HepG2 (cell line): Measurements from ENCODE around the gene ABCB9. TPM values are rescaled to one million over a fixed set of nuclear protein-coding genes. Genes with fewer than 3 reads are reported as not detected.
"Not testable (repeated sequence)": the region's sequence is repeated elsewhere in the genome, so short reads cannot be mapped to it uniquely, and the experiment has no call there.

Source experiments
- ATAC-seq: fragments of 200-7000 bp; cut with Tn5 transposase; 3 replicates; pipeline ENCODE4 v1.9.1; 2020; ENCODE audit warnings: mild to moderate bottlenecking, moderate library complexity
- BruUV-seq: library from RNA; stranded (reverse); fragments of 400-500 nt; replicated peaks from 2 replicates; lab custom pipeline; 2021; lab: Mats Ljungman, UMichigan
- CTCF ChIA-PET: fragments of 300-600 bp; formaldehyde crosslinking; extraction: SDS; loops from one replicate; lab custom pipeline; 2021; ENCODE audit warnings: low total read pairs, inconsistent platforms, low intra/inter-chr PET ratio; lab: Yijun Ruan, JAX
- POLR2A ChIA-PET: fragments of 350-600 bp; sonication (Branson Sonifier 250); formaldehyde crosslinking; loops from one replicate; lab custom pipeline; 2020; ENCODE audit warnings: antibody characterized with exemption, inconsistent platforms; lab: Yijun Ruan, JAX
- DNase-seq: peaks from one replicate; pipeline ENCODE4 v3.0.0-alpha.2; 2015; ENCODE audit warnings: low spot score
- FAIRE-seq: peaks from 3 replicates; lab custom pipeline; 2011; peaks lifted over from hg19 to GRCh38; lab: Jason Lieb, UNC
- H2AFZ ChIP-seq: one replicate; pipeline ENCODE4 v1.6.1; 2011; ENCODE audit warnings: low read length, inconsistent platforms
- H3K27ac ChIP-seq: fragments of 300-600 bp; 3 replicates; pipeline ENCODE4 v1.8.0; 2011; ENCODE audit warnings: mixed run types, mild to moderate bottlenecking, mixed read lengths, low read length, inconsistent platforms; ENCODE audit not compliant: insufficient read depth; ENCODE audit errors: extremely low read length
- H3K27me3 ChIP-seq, 2 experiments: fragments of 200-600 bp in 1 of 2; 2 replicates in 1 of 2; 3 replicates in 1 of 2; pipeline versions ENCODE4 v1.6.0 to v1.8.0; 2011; ENCODE audit warnings: low read length in 2 of 2, mild to moderate bottlenecking in 2 of 2, moderate library complexity in 2 of 2, inconsistent platforms in 1 of 2; ENCODE audit not compliant: insufficient read depth in 2 of 2, control insufficient read depth in 1 of 2
- H3K36me3 ChIP-seq, 2 experiments: fragments of 200-600 bp in 1 of 2; replicated peaks in 1 of 2; 2 replicates in 1 of 2; 3 replicates in 1 of 2; pipeline versions ENCODE4 v1.5.1 to v1.8.0; 2011; ENCODE audit warnings: low read length in 2 of 2, inconsistent platforms in 1 of 2; ENCODE audit not compliant: insufficient read depth in 2 of 2, control insufficient read depth in 1 of 2
- H3K4me1 ChIP-seq: 2 replicates; pipeline ENCODE4 v1.5.1; 2012; ENCODE audit warnings: low read length, inconsistent platforms; ENCODE audit not compliant: insufficient read depth
- H3K4me2 ChIP-seq: 2 replicates; pipeline ENCODE4 v1.6.0; 2011; ENCODE audit warnings: low read depth, low read length, inconsistent platforms
- H3K4me3 ChIP-seq, 3 experiments: fragments of 200-600 bp in 1 of 3; sonication (generic), shearing (Covaris generic) in 1 of 3; replicated peaks in 1 of 3; 2 replicates each; pipeline ENCODE4 v1.5.1; 2011 to 2016; ENCODE audit warnings: low read length in 3 of 3, inconsistent platforms in 2 of 3, low read depth in 2 of 3, mild to moderate bottlenecking in 2 of 3, control low read depth in 1 of 3, mixed read lengths in 1 of 3; ENCODE audit not compliant: insufficient read depth in 1 of 3
- H3K79me2 ChIP-seq: one replicate; pipeline ENCODE4 v1.6.1; 2011; ENCODE audit warnings: low read length, inconsistent platforms; ENCODE audit not compliant: insufficient read depth
- H3K9ac ChIP-seq: 2 replicates; pipeline ENCODE4 v1.6.0; 2011; ENCODE audit warnings: mild to moderate bottlenecking, low read depth, low read length, inconsistent platforms; ENCODE audit not compliant: insufficient read depth
- H3K9me3 ChIP-seq: 2 replicates; pipeline ENCODE4 v1.5.1; 2012; ENCODE audit warnings: mild to moderate bottlenecking, low read length
- H4K20me1 ChIP-seq: 2 replicates; pipeline ENCODE4 v1.6.0; 2011; ENCODE audit warnings: inconsistent platforms, mild to moderate bottlenecking, low read length, moderate library complexity; ENCODE audit not compliant: insufficient read depth
- CEBPG ChIP-seq: IDR thresholded peaks from 2 replicates; pipeline ENCODE4 v1.6.1; 2016
- U2AF1 ChIP-seq: fragments of 200-400 bp; formaldehyde crosslinking; optimal IDR thresholded peaks from 2 replicates; pipeline ENCODE3; 2017; ENCODE audit warnings: mild to moderate bottlenecking, low read depth, low read length
- ZBTB3 ChIP-seq: sonication (generic); formaldehyde crosslinking; IDR thresholded peaks from 2 replicates; pipeline ENCODE4 v1.4.0; 2020; ENCODE audit warnings: low read depth, mild to moderate bottlenecking, moderate library complexity, missing genetic modification reagents, borderline replicate concordance
- ZMYM3 ChIP-seq: sonication (generic); formaldehyde crosslinking; IDR thresholded peaks from 2 replicates; pipeline ENCODE4 v1.5.1; 2020; ENCODE audit warnings: mild to moderate bottlenecking, missing genetic modification reagents
- ZNF616 ChIP-seq: sonication (generic); formaldehyde crosslinking; IDR thresholded peaks from 2 replicates; pipeline ENCODE4 v1.5.0; 2020; ENCODE audit warnings: low read depth, mild to moderate bottlenecking, missing genetic modification reagents
- ZNF703 ChIP-seq: sonication (generic); formaldehyde crosslinking; IDR thresholded peaks from 2 replicates; pipeline ENCODE4 v1.5.1; 2020; ENCODE audit warnings: missing genetic modification reagents, mild to moderate bottlenecking, moderate library complexity, borderline replicate concordance
- WGBS: methylation state at CpG from one replicate; pipeline ENCODE4 v1.1.6; 2017; ENCODE audit warnings: low lambda C conversion rate; 5-methylcytosine and 5-hydroxymethylcytosine counted together
- in situ Hi-C: cut with HindIII; loops from 2 replicates; pipeline ENCODE4 v1.10.0; 2017; ENCODE audit warnings: low pct_unique_long_range_greater_than_20kb; ENCODE audit not compliant: extremely low pct_ligation_motif_present
- intact Hi-C: fragments of 100-400 bp; cut with micrococcal nuclease; formaldehyde crosslinking; loops from one replicate; pipeline ENCODE4 v1.10.0; 2022; ENCODE audit not compliant: unreplicated experiment
- polyA plus RNA-seq, 8 experiments: library from polyadenylated mRNA; depleted of rRNA in 3 of 8; stranded (reverse) in 7 of 8; unstranded in 1 of 8; fragments of >200 nt; fragmentation: Illumina TruSeq in 4 of 8; extraction: Trizol in 4 of 8; gene quantifications; 2 replicates each; pipeline versions ENCODE4 v1.2.1 to v1.2.3, GENCODE V29; 2011 to 2016; ENCODE audit warnings: low read depth in 4 of 8, missing spikeins in 1 of 8, mixed read lengths in 1 of 8; ENCODE audit not compliant: insufficient read depth in 1 of 8
- total RNA-seq, 5 experiments: library from RNA; depleted of rRNA; stranded (reverse); fragments of >200 nt; fragmentation: Illumina TruSeq; extraction: Trizol; gene quantifications; 2 replicates each; pipeline ENCODE4 v1.2.3, GENCODE V29; 2016; ENCODE audit warnings: low read depth in 1 of 5
- TF ChIP-seq, protein P1 (sequence below): sonication (generic); formaldehyde crosslinking; IDR thresholded peaks from 2 replicates; pipeline ENCODE4 v1.5.0; 2020; ENCODE audit warnings: missing genetic modification reagents
- TF ChIP-seq, protein P2 (sequence below): sonication (generic); formaldehyde crosslinking; IDR thresholded peaks from 2 replicates; pipeline ENCODE4 v1.8.1; 2023; ENCODE audit warnings: mild to moderate bottlenecking, inconsistent platforms, moderate library complexity, missing genetic modification reagents, borderline replicate concordance
- TF ChIP-seq, protein P3 (sequence below): sonication (generic); formaldehyde crosslinking; IDR thresholded peaks from 2 replicates; pipeline ENCODE4 v1.4.0; 2020; ENCODE audit warnings: missing genetic modification reagents
- TF ChIP-seq, protein P4 (sequence below): sonication (generic); formaldehyde crosslinking; IDR thresholded peaks from 2 replicates; pipeline ENCODE4 v1.5.0; 2020; ENCODE audit warnings: missing genetic modification reagents

ABCB9 gene
- total and polyA plus RNA-seq, 2 of the 13 experiments (the other 11 are each of a cell fraction or from before 2014, with no cell fraction given): 5.1 to 6.0 TPM

DNA sequence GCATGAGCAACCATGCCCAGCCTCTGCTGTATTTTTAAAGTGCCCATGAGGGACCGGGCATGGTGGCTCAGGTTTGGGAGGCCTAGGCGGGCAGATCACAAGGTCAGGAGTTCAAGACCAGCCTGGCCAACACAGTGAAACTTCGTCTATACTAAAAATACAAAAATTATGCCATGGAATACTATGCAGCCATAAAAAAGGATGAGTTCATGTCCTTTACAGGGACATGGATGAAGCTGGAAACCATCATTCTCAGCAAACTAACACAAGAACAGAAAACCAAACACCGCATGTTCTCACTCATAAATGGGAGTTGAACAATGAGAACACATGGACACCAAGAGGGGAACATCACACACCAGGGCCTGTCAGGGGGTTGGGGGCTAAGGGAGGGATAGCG, 61.0 kb downstream of the ABCB9 start:
- FAIRE-seq, H3K36me3 ChIP-seq, H3K4me2 ChIP-seq, intact Hi-C loops, BruUV-seq, H2AFZ ChIP-seq, ATAC-seq, H3K27ac ChIP-seq, DNase-seq, H3K79me2 ChIP-seq, in situ Hi-C loops, H3K4me3 ChIP-seq, H3K9ac ChIP-seq, H3K9me3 ChIP-seq, CTCF ChIA-PET, H3K27me3 ChIP-seq, H4K20me1 ChIP-seq: not testable (repeated sequence)
- 67% methylated on average over 5 of the region's 5 CpGs for WGBS
- POLR2A ChIA-PET: interaction anchor here (1.3 kb wide), 1 partner anchor 11 kb away, joined by 5 read pairs; no protein-coding TSS in a partner anchor
- 0 out of 2 replicates have a peak, but pooled peaks have one; percentile 15 for TF ChIP-seq ZMYM3 (CRISPR knock-in tag)
- H3K4me1 ChIP-seq: peaks cover 56% of the 10 kb centered on the region

DNA sequence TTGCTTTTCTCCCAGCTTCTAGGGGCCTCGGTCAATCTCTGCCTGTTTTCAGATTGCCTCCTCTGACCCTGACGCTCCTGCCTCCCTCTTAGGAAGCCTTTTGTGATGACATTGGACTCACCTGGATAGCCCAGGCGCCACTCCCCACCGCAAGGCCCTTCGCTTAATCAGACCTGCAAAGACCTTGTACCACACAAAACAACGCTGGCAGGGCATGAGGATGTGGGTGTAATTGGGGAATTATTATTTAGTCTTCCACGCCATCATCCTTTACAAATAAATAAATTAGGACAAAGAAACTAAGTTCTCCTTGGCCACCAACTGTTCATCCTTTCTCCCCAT, 62.6 kb downstream of the ABCB9 start:
- H3K79me2 ChIP-seq: no peaks in the 10 kb centered on the region
- ChIA-PET POLR2A (interaction anchor here (1.2 to 1.3 kb wide), 2 partner anchors 9 to 12 kb away, joined by 3 to 5 read pairs; no protein-coding TSS in a partner anchor), CTCF (no interaction called here)
- no peak overlapping the region for H3K9ac ChIP-seq
- H3K9me3 ChIP-seq: no peaks in the 10 kb centered on the region
- ATAC-seq (peak; percentile 12; the same call in 1 of the 3 replicates), FAIRE-seq (no peak), DNase-seq (no peak)
- in situ Hi-C loops (no loop called here), intact Hi-C loops (no loop called here)
- no TSS peak for BruUV-seq
- H3K36me3 ChIP-seq: no peaks in the 10 kb centered on the region
- H3K27me3 ChIP-seq: no peaks in the 10 kb centered on the region
- H3K4me2 ChIP-seq: peak overlapping the region; percentile 57
- peaks cover 56% of the 10 kb centered on the region for H3K4me1 ChIP-seq
- H2AFZ ChIP-seq: no peak overlapping the region
- H4K20me1 ChIP-seq: no peaks in the 10 kb centered on the region
- WGBS: 4% methylated on average over 7 of the region's 7 CpGs
- H3K4me3 ChIP-seq: peak overlapping the region in 2 of 3 experiments; percentile 7 to 17; a peak in 2 of 6 replicates
- H3K27ac ChIP-seq: no peak overlapping the region
- TF ChIP-seq U2AF1 (no peak), CEBPG (CRISPR knock-in tag) (no peak), ZNF703 (CRISPR knock-in tag) (no peak), ZNF616 (CRISPR knock-in tag) (no peak), ZBTB3 (CRISPR knock-in tag) (no peak)
- TF ChIP-seq, protein P1, sequence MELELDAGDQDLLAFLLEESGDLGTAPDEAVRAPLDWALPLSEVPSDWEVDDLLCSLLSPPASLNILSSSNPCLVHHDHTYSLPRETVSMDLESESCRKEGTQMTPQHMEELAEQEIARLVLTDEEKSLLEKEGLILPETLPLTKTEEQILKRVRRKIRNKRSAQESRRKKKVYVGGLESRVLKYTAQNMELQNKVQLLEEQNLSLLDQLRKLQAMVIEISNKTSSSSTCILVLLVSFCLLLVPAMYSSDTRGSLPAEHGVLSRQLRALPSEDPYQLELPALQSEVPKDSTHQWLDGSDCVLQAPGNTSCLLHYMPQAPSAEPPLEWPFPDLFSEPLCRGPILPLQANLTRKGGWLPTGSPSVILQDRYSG (CRISPR knock-in tag): no peak
- TF ChIP-seq, protein P2, sequence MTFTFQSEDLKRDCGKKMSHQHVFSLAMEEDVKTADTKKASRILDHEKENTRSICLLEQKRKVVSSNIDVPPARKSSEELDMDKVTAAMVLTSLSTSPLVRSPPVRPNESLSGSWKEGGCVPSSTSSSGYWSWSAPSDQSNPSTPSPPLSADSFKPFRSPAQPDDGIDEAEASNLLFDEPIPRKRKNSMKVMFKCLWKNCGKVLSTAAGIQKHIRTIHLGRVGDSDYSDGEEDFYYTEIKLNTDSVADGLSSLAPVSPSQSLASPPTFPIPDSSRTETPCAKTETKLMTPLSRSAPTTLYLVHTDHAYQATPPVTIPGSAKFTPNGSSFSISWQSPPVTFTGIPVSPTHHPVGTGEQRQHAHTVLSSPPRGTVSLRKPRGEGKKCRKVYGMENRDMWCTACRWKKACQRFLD (CRISPR knock-in tag): no peak
- TF ChIP-seq, protein P3, sequence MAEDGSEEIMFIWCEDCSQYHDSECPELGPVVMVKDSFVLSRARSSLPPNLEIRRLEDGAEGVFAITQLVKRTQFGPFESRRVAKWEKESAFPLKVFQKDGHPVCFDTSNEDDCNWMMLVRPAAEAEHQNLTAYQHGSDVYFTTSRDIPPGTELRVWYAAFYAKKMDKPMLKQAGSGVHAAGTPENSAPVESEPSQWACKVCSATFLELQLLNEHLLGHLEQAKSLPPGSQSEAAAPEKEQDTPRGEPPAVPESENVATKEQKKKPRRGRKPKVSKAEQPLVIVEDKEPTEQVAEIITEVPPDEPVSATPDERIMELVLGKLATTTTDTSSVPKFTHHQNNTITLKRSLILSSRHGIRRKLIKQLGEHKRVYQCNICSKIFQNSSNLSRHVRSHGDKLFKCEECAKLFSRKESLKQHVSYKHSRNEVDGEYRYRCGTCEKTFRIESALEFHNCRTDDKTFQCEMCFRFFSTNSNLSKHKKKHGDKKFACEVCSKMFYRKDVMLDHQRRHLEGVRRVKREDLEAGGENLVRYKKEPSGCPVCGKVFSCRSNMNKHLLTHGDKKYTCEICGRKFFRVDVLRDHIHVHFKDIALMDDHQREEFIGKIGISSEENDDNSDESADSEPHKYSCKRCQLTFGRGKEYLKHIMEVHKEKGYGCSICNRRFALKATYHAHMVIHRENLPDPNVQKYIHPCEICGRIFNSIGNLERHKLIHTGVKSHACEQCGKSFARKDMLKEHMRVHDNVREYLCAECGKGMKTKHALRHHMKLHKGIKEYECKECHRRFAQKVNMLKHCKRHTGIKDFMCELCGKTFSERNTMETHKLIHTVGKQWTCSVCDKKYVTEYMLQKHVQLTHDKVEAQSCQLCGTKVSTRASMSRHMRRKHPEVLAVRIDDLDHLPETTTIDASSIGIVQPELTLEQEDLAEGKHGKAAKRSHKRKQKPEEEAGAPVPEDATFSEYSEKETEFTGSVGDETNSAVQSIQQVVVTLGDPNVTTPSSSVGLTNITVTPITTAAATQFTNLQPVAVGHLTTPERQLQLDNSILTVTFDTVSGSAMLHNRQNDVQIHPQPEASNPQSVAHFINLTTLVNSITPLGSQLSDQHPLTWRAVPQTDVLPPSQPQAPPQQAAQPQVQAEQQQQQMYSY (CRISPR knock-in tag): no peak
- TF ChIP-seq, protein P4, sequence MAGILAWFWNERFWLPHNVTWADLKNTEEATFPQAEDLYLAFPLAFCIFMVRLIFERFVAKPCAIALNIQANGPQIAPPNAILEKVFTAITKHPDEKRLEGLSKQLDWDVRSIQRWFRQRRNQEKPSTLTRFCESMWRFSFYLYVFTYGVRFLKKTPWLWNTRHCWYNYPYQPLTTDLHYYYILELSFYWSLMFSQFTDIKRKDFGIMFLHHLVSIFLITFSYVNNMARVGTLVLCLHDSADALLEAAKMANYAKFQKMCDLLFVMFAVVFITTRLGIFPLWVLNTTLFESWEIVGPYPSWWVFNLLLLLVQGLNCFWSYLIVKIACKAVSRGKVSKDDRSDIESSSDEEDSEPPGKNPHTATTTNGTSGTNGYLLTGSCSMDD: no peak
